ENCODE results near the gene KRTAP21-1.

DNA sequence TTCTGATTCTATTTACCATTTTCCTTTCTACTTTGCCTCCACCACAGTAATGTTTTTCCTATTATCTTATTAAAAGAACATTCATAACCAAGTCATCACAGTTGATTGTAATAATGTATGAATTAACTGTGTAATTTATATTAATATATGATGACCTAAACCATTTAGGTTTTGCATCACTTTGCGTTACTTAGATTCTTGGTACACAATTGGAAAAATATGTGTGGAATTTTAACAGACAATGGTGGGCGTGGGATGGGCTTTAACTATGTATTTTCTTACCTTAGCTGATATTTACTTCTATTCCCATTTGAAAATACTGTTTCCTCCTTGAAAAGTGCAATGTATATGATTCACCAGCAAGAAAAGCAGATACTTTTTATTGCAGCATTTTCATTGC lies 40.3 kb downstream of the KRTAP21-1 start:
- TF ChIP-seq EZH2 (IDR thresholded peaks at IDR 0.05; ENCODE audit: low read length, unreplicated experiment), result no peak
- TF ChIP-seq, protein P1, sequence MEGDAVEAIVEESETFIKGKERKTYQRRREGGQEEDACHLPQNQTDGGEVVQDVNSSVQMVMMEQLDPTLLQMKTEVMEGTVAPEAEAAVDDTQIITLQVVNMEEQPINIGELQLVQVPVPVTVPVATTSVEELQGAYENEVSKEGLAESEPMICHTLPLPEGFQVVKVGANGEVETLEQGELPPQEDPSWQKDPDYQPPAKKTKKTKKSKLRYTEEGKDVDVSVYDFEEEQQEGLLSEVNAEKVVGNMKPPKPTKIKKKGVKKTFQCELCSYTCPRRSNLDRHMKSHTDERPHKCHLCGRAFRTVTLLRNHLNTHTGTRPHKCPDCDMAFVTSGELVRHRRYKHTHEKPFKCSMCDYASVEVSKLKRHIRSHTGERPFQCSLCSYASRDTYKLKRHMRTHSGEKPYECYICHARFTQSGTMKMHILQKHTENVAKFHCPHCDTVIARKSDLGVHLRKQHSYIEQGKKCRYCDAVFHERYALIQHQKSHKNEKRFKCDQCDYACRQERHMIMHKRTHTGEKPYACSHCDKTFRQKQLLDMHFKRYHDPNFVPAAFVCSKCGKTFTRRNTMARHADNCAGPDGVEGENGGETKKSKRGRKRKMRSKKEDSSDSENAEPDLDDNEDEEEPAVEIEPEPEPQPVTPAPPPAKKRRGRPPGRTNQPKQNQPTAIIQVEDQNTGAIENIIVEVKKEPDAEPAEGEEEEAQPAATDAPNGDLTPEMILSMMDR (conservative IDR thresholded peaks at IDR 0.05; ENCODE audit: low read depth, low read length), result no peak
- no peak for TF ChIP-seq EZH2phosphoT487 (IDR thresholded peaks at IDR 0.05; ENCODE audit: borderline replicate concordance, low read length)

Data from PC-3 (cell line).